ENCODE results near the gene AMDHD2.

The AMDHD2 gene

GRCh38 chr16:2498531-2499253, 21.5 kb upstream of the AMDHD2 start:
- DNase-seq (ENCODE audit: extremely low spot score, insufficient read length, low read depth) (no peak), FAIRE-seq (no peak)

GRCh38 chr16:2499454-2499853, 20.7 kb upstream of the AMDHD2 start:
- DNase-seq (ENCODE audit: extremely low spot score, insufficient read length, low read depth), result no peak
- no peak for FAIRE-seq

GRCh38 chr16:2499890-2500429, 20.2 kb upstream of the AMDHD2 start:
- DNase-seq (ENCODE audit: extremely low spot score, insufficient read length, low read depth), result no peak
- FAIRE-seq, result no peak

- FAIRE-seq, result no peak
- no peak for DNase-seq (ENCODE audit: extremely low spot score, insufficient read length, low read depth)
Measured at GRCh38 chr16:2500430-2500917, 19.7 kb upstream of the AMDHD2 start.

GRCh38 chr16:2500918-2501750, 19.0 kb upstream of the AMDHD2 start:
- FAIRE-seq (peak; percentile 85), DNase-seq (ENCODE audit: extremely low spot score, insufficient read length, low read depth) (peak; percentile 75)

GRCh38 chr16:2501946-2502895, 17.9 kb upstream of the AMDHD2 start:
- no peak for FAIRE-seq
- DNase-seq (ENCODE audit: extremely low spot score, insufficient read length, low read depth), result no peak

- no peak for DNase-seq (ENCODE audit: extremely low spot score, insufficient read length, low read depth)
- FAIRE-seq, result no peak
Measured at GRCh38 chr16:2505695-2506094, 14.5 kb upstream of the AMDHD2 start.

- DNase-seq (ENCODE audit: extremely low spot score, insufficient read length, low read depth) (no peak), FAIRE-seq (peak; percentile 86)
Measured at GRCh38 chr16:2507052-2507659, 13.0 kb upstream of the AMDHD2 start.

- DNase-seq (ENCODE audit: extremely low spot score, insufficient read length, low read depth), result no peak
- FAIRE-seq, result peak; percentile 33
Measured at GRCh38 chr16:2507665-2508064, 12.5 kb upstream of the AMDHD2 start.

- DNase-seq (ENCODE audit: extremely low spot score, insufficient read length, low read depth) (no peak), FAIRE-seq (no peak)
Measured at GRCh38 chr16:2508722-2509400, 11.3 kb upstream of the AMDHD2 start.

GRCh38 chr16:2511128-2511800, 8.9 kb upstream of the AMDHD2 start:
- no peak for DNase-seq (ENCODE audit: extremely low spot score, insufficient read length, low read depth)
- no peak for FAIRE-seq

- FAIRE-seq, result no peak
- no peak for DNase-seq (ENCODE audit: extremely low spot score, insufficient read length, low read depth)
Measured at GRCh38 chr16:2511996-2512734, 8.0 kb upstream of the AMDHD2 start.

- FAIRE-seq (no peak), DNase-seq (ENCODE audit: extremely low spot score, insufficient read length, low read depth) (no peak)
Measured at GRCh38 chr16:2512735-2513404, 7.3 kb upstream of the AMDHD2 start.

- DNase-seq (ENCODE audit: extremely low spot score, insufficient read length, low read depth) (peak; percentile 85), FAIRE-seq (peak; percentile 85)
Measured at GRCh38 chr16:2513405-2514332, 6.5 kb upstream of the AMDHD2 start, which contains the start of gene ATP6V0C. TSS of gene ATP6V0C (plus strand) at chr16:2513952. CDS start at chr16:2514104, 152 bp downstream.

- no peak for DNase-seq (ENCODE audit: extremely low spot score, insufficient read length, low read depth)
- FAIRE-seq, result no peak
Measured at GRCh38 chr16:2514333-2515179, 5.6 kb upstream of the AMDHD2 start.
